T-helper 2 cell (primary cell): Measurements from ENCODE around the gene LTB4R2.
A peak's percentile ranks its signal among the peaks of the same experiment; 100 is the strongest.

Experiments used
- DNase-seq, 5 experiments: peaks; one replicate each; pipeline versions ENCODE4 v3.0.0 to v3.0.0-alpha.2; 2012 to 2022
- total RNA-seq, 2 donors: gene quantifications; one replicate each; lab custom pipeline; 2026; lab: John Stamatoyannopoulos, UW

LTB4R2 gene, protein sequence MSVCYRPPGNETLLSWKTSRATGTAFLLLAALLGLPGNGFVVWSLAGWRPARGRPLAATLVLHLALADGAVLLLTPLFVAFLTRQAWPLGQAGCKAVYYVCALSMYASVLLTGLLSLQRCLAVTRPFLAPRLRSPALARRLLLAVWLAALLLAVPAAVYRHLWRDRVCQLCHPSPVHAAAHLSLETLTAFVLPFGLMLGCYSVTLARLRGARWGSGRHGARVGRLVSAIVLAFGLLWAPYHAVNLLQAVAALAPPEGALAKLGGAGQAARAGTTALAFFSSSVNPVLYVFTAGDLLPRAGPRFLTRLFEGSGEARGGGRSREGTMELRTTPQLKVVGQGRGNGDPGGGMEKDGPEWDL
- total RNA-seq: 7.7 to 10.9 reads per million in 2 donors

- no peak for DNase-seq
Observed at GRCh38 chr14:24309538-24310264, at the start of gene LTB4R2. LTB4R2 (plus strand) TSS chr14:24310140; CDS start chr14:24310665, 525 bp downstream.

DNA sequence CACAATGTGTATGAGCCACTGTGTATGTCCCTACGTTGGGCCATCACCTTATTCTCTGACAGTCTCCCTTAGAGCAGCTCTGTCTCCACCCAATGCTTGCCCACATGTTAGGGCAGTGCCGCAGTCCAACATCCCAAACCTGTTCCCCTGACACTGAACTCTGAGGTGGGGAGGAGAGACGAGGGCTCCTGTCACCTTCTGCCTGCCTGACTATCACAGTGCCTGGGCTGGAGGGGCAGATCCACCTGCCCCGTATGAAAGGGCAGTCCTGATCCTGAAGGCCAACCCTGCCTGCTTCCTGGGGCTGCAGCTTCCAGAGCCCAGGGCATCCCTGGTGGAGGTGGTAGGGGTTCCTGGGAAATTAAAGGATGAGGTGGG, 49.2 kb upstream of the LTB4R2 start:
- no peak for DNase-seq

GRCh38 chr14:24261256-24261968, 48.5 kb upstream of the LTB4R2 start:
- DNase-seq: no peak

GRCh38 chr14:24261969-24262327, 48.0 kb upstream of the LTB4R2 start:
- DNase-seq: no peak

DNA sequence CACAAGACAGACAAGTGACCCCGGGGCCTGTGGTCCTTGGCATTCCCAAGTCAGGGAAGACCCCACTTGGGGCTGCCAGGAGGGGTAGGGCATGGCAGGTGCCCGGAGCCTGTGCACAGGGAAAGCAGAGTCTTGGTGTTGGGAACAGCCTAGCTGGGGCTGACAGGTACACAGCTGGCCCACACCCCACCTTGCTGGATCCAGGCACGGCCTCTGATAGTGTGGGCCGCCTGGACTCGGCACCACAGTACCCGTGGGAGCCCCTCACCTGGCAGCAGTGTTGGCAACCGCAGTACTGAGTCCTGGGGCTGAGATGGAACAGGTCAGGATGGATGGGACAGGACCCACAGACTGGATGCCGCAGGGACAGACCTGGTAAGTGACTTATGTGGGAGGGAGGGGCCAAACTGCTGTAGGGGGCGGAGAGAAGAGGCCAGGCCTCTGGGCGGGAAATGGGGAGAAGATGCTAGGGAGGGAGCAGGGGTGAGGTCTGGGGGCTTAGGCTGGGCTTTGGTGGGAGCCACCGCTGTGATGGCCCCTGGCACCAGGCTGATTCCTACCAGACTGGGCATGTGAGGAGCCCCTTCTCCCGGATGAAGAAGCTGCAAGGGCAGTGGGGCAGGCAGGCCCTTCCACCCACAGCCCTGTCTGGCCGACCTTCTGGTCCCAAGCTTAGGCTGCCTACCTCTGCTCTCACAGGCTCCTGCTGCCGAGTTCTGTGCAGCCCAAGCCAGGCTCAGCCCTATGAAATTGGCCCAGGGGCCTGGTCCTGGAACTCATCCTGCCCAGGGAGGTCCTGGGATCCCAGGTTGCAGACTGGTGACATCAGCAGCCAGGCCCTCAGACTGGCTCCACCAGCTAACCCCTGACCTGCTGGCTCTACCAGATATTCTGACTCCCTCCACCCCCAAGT, 46.9 kb upstream of the LTB4R2 start, which contains the start of gene TGM1:
Gene TGM1 (minus strand): TSS at position 357 of the 913 bp plus-strand sequence. CDS start 825 bp downstream, outside the sequence.
- no peak for DNase-seq

DNA sequence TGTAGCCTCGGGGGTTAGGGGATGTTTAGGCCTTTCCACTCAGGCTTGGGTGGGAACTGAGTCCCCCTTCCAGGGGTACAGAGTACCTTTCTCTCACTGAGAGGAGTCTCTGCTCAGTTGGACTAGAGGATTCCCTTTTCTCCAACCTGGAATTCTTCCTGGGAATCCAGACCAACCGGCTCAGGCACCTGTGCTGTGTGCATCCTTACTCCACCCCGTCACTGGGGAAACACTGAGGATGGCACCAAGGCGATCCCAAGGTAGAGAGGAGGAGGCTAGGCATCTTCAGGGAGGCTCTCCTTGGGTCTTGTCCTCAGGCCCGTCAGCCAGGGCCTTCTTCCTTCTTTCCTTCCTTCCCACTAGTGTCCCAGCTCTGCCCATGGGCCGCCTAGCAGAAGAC, 46.1 kb upstream of the LTB4R2 start:
- no peak for DNase-seq

DNA sequence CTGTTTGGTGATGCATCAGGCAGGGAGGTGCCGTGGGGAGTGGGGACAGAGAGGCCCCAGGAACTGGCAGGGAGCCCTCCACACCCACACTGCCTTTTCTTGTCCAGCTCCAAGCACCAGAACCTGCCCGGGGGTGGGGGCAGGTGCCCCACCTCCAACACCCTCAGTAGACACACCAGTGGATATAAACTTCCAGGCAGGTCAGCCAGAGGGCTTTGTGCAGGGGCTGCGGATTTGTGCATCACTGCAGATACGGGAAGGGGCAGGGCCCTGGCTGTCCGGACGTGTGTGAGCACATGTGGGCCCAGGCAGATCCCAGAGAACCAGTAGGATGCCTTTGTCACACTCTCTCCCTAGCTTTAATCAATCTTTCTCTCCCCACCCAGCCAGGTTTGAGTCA, 45.6 kb upstream of the LTB4R2 start:
- DNase-seq: no peak

DNA sequence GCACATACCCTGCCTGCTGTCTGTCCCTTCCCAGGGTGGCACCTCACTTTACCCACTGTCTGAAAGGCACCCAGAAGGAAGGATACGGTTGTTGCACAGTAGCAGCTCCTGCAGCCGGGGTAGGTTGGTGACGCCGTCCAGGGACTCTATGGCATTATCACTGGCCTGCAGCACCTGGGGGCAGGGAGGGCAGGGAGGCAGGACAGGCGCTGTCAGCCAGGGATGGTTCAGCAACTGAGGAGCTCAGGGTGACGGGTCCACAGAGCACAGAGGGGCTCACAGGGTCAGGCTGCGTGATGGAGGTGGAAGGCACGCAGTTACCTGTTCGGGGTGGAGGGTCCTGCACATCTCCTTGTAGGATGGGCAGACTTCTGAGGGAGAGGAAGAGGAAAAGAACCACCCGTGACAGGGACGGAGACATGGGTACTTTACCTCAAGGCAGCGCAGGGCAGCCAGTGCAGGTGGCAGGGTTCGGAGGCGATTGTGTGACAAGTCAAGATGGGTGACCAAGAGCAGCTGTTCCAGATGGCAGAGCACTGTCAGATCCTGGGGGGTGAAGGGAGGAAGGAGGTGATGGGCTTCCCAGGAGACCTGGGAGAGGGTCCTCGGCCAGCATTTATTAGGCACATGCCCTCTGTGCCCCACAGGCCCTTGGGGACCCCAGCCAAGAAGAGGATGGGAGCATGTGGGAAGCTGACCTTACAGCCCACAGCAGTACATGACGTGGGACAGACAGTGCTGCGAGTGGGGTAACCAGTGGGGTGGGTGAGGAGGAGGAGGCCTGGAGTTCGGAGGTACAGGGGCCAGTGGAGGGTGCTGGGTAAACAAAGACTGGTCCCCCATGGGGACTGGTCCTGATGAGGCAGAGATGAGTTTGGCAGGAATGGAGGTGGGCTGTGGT, 43.3 kb upstream of the LTB4R2 start:
- DNase-seq: no peak

- no peak for DNase-seq
Observed at GRCh38 chr14:24267516-24267915, 42.4 kb upstream of the LTB4R2 start.

DNA sequence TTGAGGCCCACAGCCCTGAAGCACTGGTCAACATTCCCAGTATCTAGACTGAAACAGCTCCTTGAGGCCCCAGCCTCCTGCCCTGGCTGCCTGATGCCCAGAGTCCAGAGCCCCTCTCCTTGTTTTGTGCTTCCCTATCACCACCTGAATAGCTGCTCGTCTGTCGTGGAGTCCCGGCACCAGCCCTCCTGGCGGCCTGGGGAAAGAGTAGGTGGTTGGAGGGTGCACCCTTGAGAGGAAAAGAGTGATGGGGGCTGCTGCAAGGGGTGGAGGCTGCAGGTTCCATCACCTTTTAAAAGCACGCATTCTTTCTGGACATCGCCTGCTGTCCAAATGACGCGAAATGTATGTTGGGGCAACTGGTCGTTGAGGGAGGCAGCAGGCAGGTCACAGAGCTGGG, 41.7 kb upstream of the LTB4R2 start:
- no peak for DNase-seq

DNA sequence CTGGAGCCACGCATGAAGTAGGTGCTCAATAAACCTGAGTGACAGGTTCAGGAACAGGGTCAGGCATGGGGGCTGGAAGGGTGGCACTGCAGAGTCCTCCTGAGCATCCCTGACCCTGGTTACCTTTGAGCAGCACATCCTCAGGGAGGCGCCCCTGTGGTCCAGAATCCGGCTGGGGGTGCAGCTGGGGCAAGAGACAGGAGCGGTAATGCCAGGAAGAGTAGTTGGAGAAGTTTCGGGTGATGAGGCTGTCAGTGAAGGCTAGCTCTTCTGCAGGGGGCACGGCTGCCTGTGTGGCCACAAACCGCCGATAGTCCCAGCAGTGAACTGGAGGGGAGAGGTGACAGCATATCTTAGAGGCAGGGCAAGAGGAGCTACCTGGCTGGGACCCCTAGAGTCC, 40.6 kb upstream of the LTB4R2 start:
- DNase-seq: no peak

DNA sequence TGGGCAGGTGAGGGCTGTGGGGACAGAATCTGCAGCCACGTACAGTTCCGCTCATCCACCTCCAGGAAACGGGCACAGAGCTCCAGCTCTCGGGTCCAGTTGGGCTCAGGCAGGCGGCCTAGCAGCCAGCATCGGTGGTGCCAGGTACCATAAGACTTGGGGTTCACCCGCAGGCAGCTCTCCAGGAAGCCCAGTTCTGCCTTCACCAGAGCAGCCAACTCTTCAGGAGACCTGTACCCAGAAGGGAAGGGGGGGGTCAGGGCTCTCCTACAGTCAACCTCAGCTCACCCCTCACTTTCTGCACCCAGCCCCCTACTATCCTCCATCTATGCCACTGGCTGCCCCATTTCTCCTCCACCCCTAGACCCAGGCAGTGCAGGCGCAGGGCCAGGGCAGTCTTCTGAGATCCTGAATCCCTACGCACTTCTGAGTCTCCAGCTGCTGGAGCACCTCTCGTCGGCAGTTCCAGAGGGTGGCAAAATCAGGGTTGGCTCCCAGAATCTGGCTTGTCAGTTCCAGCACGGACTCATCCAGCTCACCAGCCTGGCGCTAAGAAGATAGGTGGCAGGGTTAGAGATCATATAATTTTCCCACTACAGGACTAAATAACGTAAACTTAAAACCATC, 39.9 kb upstream of the LTB4R2 start:
- DNase-seq: no peak

GRCh38 chr14:24270537-24271133, 39.3 kb upstream of the LTB4R2 start:
- no peak for DNase-seq

GRCh38 chr14:24271134-24271833, 38.7 kb upstream of the LTB4R2 start, which contains the start of gene RABGGTA:
RABGGTA (minus strand) TSS chr14:24271597; CDS start chr14:24271115, 482 bp downstream.
- peak; percentile 80 to 98 (median 89) for DNase-seq

DNA sequence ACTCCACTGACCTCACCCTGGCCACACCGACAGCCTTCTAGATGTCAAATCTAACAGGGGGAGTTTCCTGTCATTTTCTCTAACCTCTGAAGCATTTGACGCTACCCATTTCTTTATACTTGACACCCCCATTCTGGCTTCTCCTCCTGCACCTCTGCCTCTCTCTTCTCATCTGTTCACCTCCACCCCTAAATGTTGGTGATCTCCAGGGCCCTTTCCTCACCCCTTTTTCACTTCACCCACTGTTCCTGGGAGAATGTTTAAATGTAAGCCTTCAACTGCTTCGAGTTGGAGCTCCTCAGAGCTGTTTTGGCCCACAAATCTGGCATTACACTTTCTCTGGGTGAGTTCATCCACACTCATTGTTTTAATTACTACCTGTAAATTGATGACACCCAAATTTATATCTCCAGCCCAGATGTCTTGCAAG, 38.1 kb upstream of the LTB4R2 start:
- DNase-seq: no peak

DNA sequence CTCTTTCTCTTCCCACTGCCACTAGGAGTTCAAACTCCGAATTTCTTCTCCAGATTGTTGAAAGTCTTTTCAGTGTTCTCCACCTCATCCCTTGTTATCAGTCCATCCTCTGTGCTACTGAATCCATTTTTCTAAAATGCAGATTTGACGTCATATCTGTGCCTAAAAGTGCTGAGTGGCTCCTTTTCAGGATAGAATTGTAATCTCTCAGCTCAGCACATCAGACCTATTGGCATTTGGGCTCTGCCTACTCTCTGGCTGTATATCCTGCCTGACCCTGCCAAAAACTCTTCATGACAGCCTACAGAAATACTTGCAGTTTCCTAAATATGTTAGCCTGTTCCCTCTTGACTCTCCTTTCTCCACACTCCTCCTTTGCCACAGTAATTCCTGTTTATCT, 37.5 kb upstream of the LTB4R2 start:
- DNase-seq: no peak

GRCh38 chr14:24273422-24273998, 36.4 kb upstream of the LTB4R2 start:
- peak in 1 of 5 experiments; percentile 39 for DNase-seq

DNA sequence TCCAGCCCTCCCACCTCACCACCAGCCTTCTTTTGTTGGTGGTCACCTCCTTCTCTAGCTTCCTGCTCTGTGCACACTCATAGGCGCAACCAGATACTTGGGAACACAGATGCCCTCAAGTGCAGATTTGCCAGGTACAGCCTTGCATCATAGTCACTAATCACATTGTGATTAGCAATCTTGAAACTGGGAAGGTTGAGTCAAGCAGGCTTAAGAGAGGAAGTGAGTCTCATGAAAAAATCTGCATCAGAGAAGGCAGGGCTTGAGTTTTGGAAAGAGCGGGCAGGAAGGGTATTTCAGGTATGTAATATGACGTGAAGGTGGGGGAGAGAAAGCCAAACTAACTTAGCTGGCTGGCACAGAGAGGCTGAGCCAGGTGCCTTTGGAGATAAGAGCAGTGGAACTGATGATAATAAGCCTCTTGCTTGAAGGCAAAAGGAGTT, 35.8 kb upstream of the LTB4R2 start:
- peak in 4 of 5 experiments; percentile 16 to 75 (median 18) for DNase-seq

DNA sequence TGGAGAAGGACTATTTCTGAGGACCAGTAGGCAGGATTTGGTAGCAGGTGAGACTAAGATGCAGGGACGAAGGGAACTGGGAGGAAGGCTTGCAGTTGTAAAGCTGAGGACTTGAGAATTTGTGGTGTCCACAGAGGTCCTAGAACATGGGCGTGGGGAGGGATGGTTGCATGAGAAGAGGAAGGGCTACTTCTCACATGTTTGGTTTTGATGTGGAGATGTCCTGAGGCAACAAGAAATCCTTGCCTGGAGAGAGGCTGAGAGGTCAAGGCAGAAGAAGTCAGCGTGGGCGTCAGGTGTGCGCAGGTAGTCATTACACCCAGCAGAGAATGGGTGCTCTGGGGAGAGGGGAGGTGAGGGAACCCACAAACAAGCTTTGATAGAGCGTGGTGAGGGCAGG, 32.9 kb upstream of the LTB4R2 start:
- DNase-seq: no peak
